Activated CD4-positive, alpha-beta T cell treated with anti-CD3 and anti-CD28 coated beads for 1 hour (primary cell): ENCODE data around the gene FCGR2B.
"Not testable (repeated sequence)": the region's sequence is repeated elsewhere in the genome, so short reads cannot be mapped to it uniquely, and the experiment has no call there.

Experiments
- DNase-seq: peaks from one replicate; pipeline ENCODE4 v3.0.0-alpha.2; 2020

The FCGR2B gene

DNA sequence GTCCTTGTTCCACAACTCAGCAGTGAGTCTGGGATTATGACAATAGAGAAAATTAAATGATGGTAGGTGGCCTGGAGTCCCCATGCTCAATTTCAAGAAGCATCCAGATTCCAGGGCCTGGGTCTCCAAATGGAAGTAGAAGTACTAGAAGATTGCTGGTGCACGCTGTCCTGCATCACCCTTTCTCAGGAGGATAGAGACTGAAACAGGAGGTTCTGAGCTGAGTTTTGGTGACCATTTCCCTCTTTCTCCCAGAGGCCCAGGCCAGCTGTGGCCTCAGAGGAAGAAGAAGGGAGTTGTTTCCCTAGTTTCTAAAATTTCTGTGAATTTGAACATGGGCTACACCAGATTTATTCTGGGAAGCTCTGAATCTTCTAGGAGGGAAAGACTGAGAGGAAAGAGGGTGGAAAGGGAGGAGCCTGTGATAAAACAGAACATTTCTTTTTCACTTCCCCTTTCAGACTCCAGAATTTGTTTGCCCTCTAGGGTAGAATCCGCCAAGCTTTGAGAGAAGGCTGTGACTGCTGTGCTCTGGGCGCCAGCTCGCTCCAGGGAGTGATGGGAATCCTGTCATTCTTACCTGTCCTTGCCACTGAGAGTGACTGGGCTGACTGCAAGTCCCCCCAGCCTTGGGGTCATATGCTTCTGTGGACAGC, at the start of gene FCGR2B:
FCGR2B (plus strand) TSS at position 460 of the 656 bp plus-strand sequence; CDS start at position 559, 99 bp downstream.
- not testable (repeated sequence) for DNase-seq

DNA sequence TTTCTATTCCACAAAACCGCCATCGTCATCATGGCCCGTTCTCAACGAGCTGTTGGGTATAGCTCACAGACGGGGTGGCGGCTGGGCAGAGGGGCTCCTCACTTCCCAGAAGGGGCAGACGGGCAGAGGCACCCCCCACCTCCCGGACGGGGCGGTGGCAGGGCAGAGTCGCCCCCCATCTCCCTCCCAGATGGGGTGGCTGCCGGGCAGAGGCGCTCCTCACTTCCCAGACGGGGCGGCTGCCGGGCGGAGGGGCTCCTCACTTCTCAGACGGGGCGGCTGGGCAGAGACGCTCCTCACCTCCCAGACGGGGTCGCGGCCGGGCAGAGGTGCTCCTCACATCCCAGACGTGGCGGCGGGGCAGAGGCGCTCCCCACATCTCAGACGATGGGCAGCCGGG, 46.5 kb upstream of the FCGR2B start:
- DNase-seq, result not testable (repeated sequence)

- DNase-seq, result not testable (repeated sequence)
Measured at GRCh38 chr1:161618517-161618916, 44.4 kb upstream of the FCGR2B start.

- not testable (repeated sequence) for DNase-seq
Measured at GRCh38 chr1:161620399-161620798, 42.5 kb upstream of the FCGR2B start.

GRCh38 chr1:161621181-161622000, 41.6 kb upstream of the FCGR2B start:
- DNase-seq, result peak; percentile 67

- not testable (repeated sequence) for DNase-seq
Measured at GRCh38 chr1:161622054-161622453, 40.9 kb upstream of the FCGR2B start.

GRCh38 chr1:161623401-161624051, 39.4 kb upstream of the FCGR2B start:
- DNase-seq, result not testable (repeated sequence)

GRCh38 chr1:161624605-161625004, 38.3 kb upstream of the FCGR2B start:
- DNase-seq, result not testable (repeated sequence)

GRCh38 chr1:161626445-161627146, 36.3 kb upstream of the FCGR2B start:
- DNase-seq, result not testable (repeated sequence)

DNA sequence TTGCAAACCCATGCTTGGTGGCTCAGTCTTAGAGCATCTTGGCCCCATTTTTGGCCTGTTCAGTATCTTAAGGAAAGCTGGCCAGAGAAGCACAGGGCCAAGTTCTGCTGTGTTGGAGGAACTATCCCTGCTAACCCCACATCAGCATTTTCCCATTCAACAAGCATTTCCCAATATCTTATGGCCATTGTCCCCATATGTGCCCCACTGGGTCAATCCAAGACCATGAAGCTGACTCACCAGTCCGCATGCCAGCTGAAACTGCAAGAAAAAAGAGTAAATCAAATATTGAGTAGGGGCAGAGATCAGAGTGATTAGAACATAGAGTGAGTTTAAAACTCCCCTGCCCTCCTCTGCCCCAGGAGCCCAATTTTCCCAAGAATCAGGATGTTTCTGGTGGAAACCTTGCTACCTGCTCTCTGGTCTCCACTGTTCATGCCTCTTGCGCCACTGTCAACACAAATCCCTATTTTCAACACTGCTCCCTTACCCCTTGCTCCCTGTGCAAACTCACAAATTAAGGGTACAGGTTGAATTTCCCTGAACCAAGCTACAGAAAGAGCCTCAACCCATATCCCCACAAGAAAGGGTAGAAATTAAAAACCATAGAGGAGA, 32.7 kb upstream of the FCGR2B start:
- DNase-seq, result not testable (repeated sequence)

GRCh38 chr1:161631076-161631475, 31.9 kb upstream of the FCGR2B start, which contains the start of gene FCGR3B:
Gene FCGR3B, minus strand, starts transcription at chr1:161631176. Its CDS starts 82 bp downstream, at chr1:161631094.
- DNase-seq, result no peak

DNA sequence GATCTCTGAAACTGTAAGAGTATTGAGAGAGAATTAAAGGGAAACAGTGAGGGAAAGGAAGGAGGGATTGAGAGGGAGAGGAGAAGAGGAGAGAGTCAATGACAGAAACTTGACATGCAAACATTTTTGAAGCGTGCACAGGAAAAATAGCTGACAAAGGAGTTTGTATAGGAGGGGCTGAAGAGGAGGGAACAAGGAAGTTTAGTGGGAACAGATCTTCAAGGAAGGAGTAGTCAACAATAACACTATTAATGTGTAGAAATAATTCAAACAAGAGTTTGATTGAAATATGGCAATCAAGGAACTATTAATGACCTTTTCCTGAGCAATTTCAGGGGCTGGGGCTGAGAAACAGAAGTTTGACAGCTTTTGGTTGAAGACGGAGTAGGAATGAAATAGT, 27.9 kb upstream of the FCGR2B start:
- not testable (repeated sequence) for DNase-seq

GRCh38 chr1:161636189-161636782, 26.7 kb upstream of the FCGR2B start:
- not testable (repeated sequence) for DNase-seq

- DNase-seq, result not testable (repeated sequence)
Measured at GRCh38 chr1:161636976-161637375, 26.0 kb upstream of the FCGR2B start.

DNA sequence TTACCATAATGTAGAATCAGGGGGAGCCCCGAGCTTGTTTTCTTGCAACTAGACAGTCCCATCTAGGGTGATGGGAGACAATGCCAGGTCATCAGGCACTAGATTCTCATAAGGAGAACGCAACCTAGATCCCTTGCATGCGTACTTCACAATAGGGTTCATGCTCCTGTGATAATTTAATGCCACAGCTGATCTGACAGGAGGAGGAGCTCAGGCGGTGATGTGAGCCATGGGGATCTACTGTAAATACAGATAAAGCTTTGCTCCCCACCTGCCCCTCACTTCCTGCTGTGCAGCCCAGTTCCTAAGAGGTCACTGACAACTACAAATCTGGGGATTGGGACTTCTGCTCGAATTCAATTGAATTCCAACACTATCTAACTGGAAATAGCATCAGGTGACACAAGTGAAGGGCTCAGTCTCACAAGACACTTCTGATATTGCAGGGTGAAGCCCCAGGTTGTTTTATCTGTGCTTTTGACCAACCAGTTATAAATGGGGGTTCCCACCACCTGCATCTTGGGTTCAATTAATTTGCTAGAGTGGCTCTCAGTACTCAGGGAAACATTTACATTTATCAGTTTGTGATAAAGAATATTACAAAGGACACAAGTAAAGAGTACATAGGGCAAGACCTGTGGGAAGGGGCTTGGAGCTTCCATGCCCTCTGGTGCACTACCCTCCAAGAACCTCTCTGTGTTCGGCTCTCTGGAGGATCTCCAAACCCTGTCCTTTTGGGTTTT, 24.5 kb upstream of the FCGR2B start:
- not testable (repeated sequence) for DNase-seq

- not testable (repeated sequence) for DNase-seq
Measured at GRCh38 chr1:161639203-161639602, 23.7 kb upstream of the FCGR2B start.

- DNase-seq, result not testable (repeated sequence)
Measured at GRCh38 chr1:161642697-161643096, 20.2 kb upstream of the FCGR2B start.

GRCh38 chr1:161643481-161644208, 19.3 kb upstream of the FCGR2B start:
- not testable (repeated sequence) for DNase-seq

GRCh38 chr1:161644855-161645254, 18.1 kb upstream of the FCGR2B start:
- DNase-seq, result not testable (repeated sequence)
